ENCODE results near the gene MRPL14.

The MRPL14 gene

GRCh38 chr6:44135173-44135758 lies 8.0 kb upstream of the MRPL14 start:
- no peak for ATAC-seq
- no peak for TF ChIP-seq SNAI2 (CRISPR knock-in tag; IDR thresholded peaks at IDR 0.05)
- TF ChIP-seq CSDC2 (CRISPR knock-in tag; IDR thresholded peaks at IDR 0.05): no peak
- no peak for TF ChIP-seq CREB5 (CRISPR knock-in tag; IDR thresholded peaks at IDR 0.05; ENCODE audit: low read depth)
- TF ChIP-seq TOX (CRISPR knock-in tag; IDR thresholded peaks at IDR 0.05; ENCODE audit: borderline replicate concordance): no peak
- no peak for TF ChIP-seq TSHZ2 (CRISPR knock-in tag; IDR thresholded peaks at IDR 0.05)
- TF ChIP-seq GLIS3 (CRISPR knock-in tag; IDR thresholded peaks at IDR 0.05): no peak
- no peak for TF ChIP-seq ZC3H10 (CRISPR knock-in tag; IDR thresholded peaks at IDR 0.05)
- TF ChIP-seq POU6F1 (CRISPR knock-in tag; IDR thresholded peaks at IDR 0.05; ENCODE audit: borderline replicate concordance, low read depth): no peak
- TF ChIP-seq ZNF565 (CRISPR knock-in tag; conservative IDR thresholded peaks at IDR 0.05; ENCODE audit: low read depth): no peak
- no peak for TF ChIP-seq ARNTL (CRISPR knock-in tag; IDR thresholded peaks at IDR 0.05; ENCODE audit: borderline replicate concordance, low read depth)
- TF ChIP-seq BACH2 (CRISPR knock-in tag; IDR thresholded peaks at IDR 0.05; ENCODE audit: borderline replicate concordance): no peak
- no peak for TF ChIP-seq PATZ1 (CRISPR knock-in tag; IDR thresholded peaks at IDR 0.05; ENCODE audit: borderline replicate concordance)

GRCh38 chr6:44133981-44134711 lies 6.9 kb upstream of the MRPL14 start:
- TF ChIP-seq CREB5 (CRISPR knock-in tag; IDR thresholded peaks at IDR 0.05; ENCODE audit: low read depth) (no peak), PPARA (CRISPR knock-in tag; IDR thresholded peaks at IDR 0.05; ENCODE audit: borderline replicate concordance) (no peak), TSHZ2 (CRISPR knock-in tag; IDR thresholded peaks at IDR 0.05) (no peak), ESRRG (CRISPR knock-in tag; IDR thresholded peaks at IDR 0.05) (no peak), POU6F1 (CRISPR knock-in tag; IDR thresholded peaks at IDR 0.05; ENCODE audit: borderline replicate concordance, low read depth) (no peak), CSDC2 (CRISPR knock-in tag; IDR thresholded peaks at IDR 0.05) (no peak), ZC3H10 (CRISPR knock-in tag; IDR thresholded peaks at IDR 0.05) (no peak), OSR1 (CRISPR knock-in tag; IDR thresholded peaks at IDR 0.05) (no peak)
- ATAC-seq: no peak
